Stimulated activated CD4-positive, alpha-beta T cell treated with anti-CD3 and anti-CD28 coated beads, TNF-alpha, amount 100 ng/mL, for 4 hours (primary cell): ENCODE measurements around the gene ELOA2.
"Not testable (repeated sequence)": the region's sequence is repeated elsewhere in the genome, so short reads cannot be mapped to it uniquely, and the experiment has no call there.

Experiments
- DNase-seq, 3 experiments: peaks; one replicate each; pipeline ENCODE4 v3.0.0-alpha.2; 2020; ENCODE audit warnings: low read depth in 3 of 3

The ELOA2 gene

DNA sequence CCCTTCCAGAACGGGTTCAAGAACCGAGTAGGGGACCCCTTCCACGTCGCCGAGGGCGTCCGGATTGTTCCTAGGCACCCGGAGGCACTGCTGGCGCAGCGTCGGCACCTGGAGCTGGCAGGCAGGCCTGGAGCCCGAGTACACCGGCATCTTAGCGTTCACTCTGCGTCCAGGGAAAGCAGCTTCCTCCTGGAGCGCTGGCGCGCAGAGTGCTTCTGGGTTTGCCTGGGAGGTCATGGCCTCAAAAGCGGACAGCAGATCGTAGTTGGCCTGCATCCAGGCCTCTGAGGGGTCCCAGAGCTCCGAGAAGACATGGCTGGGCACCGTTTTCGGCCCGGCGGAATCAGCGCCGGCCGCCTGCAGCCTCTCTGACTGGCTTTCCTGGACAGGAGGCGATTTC is 12.6 kb downstream of the ELOA2 start:
- DNase-seq = not testable (repeated sequence)

DNA sequence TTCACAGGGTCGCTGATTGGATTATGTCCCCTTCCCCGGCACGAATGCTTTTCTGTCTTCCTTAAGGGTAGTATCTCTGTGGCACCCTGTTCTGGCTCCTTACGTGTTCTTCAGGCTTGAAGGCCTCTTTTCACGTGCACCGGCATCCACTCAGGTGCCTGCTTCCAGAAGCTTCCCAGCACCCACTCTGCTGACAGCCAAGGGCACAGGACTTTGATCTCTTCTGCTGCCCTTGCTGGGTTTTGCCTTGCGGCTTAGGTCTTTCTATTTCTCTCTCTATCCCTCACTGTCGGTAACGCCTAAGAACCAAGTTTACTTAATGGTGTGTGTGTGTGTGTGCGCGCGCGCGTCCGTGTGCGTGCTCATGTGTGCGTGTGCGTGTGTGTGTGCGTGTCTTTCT is 14.7 kb downstream of the ELOA2 start:
- not testable (repeated sequence) for DNase-seq

DNA sequence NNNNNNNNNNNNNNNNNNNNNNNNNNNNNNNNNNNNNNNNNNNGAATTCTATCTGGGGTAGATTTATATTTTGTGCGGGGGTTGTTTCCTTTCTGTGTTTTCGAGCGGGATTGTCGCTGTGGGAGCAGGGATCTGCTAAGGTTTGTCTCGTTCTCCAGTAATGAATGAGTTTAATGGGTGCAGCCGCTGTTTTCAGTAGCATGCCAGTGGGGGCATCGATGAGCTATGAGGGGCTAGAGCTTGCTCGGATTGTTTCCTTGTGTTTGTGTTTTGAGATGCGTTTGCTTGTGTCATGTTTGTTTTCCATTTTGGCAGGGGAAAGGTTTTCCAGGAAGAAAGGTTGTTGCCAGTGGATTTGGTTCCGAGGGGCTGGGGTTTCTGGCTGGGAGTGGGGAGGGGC is 15.6 kb downstream of the ELOA2 start:
- DNase-seq = not testable (repeated sequence)
